Measurements from ENCODE around the gene EFCAB10. TPM values are rescaled to one million over a fixed set of nuclear protein-coding genes. Genes with fewer than 3 reads are reported as not detected.

The EFCAB10 gene
- total RNA-seq, 2 donors from 2014 or later = not detected

DNA sequence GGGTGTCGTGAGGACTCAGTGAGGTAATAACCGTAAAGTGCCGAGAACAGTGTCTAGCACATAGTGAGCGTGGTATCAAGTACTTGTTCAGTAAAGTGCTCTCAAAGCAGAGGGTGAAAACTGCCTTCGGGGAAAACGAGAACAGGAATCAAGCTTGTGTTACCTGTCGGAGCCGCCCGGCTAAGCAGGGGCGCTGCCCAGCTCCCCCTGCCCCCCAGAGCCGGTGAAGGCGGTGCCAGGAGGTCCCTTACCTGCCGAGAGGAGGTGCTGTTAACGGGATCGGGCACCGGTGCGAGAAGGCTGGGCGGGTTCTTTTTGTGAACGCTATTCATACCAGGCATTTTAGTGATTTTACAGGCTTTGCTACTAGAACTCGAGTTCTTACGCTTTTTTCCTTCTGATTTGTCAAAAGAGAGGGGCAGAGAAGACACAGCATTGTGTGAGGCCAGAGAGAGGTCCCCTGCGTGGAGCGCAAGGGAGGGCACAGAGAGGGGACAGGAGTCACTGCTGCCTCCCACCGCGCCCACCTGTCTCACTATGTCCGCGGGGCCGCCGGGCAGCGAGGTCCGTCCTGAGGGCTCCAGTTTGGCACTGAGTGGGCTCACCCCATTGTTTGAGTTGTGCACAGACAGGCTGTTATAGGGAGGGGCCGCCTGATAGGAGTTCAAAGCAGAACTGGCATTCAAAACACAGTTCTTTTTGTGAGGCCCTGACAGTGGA lies 32.5 kb upstream of the EFCAB10 start:
- DNase-seq (ENCODE audit: low spot score) = no peak
- Histone ChIP-seq H3K27me3 (no peaks in the 10 kb centered on the region), H3K27ac (no peak overlapping the region), H3K4me1 (no peaks in the 10 kb centered on the region), H3K9me3 (no peaks in the 10 kb centered on the region), H3K36me3 (peaks cover 17% of the 10 kb centered on the region), H3K4me3 (no peak overlapping the region)
- TF ChIP-seq, protein P1, sequence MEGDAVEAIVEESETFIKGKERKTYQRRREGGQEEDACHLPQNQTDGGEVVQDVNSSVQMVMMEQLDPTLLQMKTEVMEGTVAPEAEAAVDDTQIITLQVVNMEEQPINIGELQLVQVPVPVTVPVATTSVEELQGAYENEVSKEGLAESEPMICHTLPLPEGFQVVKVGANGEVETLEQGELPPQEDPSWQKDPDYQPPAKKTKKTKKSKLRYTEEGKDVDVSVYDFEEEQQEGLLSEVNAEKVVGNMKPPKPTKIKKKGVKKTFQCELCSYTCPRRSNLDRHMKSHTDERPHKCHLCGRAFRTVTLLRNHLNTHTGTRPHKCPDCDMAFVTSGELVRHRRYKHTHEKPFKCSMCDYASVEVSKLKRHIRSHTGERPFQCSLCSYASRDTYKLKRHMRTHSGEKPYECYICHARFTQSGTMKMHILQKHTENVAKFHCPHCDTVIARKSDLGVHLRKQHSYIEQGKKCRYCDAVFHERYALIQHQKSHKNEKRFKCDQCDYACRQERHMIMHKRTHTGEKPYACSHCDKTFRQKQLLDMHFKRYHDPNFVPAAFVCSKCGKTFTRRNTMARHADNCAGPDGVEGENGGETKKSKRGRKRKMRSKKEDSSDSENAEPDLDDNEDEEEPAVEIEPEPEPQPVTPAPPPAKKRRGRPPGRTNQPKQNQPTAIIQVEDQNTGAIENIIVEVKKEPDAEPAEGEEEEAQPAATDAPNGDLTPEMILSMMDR (IDR thresholded peaks at IDR 0.05) = no peak

DNA sequence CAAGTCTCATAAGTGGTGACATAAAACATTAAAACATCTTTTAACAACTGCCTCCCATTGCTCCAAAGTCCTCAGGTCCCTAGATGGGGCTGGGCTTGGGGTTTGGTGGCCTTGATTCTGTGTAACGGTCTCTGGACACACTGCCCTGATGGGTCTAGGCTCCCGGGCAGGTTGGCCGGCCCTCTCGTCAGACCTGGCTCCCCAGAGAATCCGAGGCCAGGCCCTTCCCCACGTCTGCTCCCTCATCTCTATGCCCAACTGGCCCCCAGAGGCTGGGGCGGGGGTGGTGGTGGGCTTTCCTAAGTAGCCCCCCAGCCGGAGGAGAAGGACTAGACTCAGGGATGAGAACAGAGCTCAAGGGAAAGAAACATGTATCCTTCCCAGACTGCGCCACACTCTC lies 31.5 kb upstream of the EFCAB10 start:
- TF ChIP-seq, protein P1 (IDR thresholded peaks at IDR 0.05) = no peak
- H3K27ac ChIP-seq = no peak overlapping the region
- no peak for DNase-seq (ENCODE audit: low spot score)
- H3K9me3 ChIP-seq = no peaks in the 10 kb centered on the region
- H3K4me1 ChIP-seq = no peaks in the 10 kb centered on the region
- H3K36me3 ChIP-seq = peaks cover 17% of the 10 kb centered on the region
- no peak overlapping the region for H3K4me3 ChIP-seq
- no peaks in the 10 kb centered on the region for H3K27me3 ChIP-seq

DNA sequence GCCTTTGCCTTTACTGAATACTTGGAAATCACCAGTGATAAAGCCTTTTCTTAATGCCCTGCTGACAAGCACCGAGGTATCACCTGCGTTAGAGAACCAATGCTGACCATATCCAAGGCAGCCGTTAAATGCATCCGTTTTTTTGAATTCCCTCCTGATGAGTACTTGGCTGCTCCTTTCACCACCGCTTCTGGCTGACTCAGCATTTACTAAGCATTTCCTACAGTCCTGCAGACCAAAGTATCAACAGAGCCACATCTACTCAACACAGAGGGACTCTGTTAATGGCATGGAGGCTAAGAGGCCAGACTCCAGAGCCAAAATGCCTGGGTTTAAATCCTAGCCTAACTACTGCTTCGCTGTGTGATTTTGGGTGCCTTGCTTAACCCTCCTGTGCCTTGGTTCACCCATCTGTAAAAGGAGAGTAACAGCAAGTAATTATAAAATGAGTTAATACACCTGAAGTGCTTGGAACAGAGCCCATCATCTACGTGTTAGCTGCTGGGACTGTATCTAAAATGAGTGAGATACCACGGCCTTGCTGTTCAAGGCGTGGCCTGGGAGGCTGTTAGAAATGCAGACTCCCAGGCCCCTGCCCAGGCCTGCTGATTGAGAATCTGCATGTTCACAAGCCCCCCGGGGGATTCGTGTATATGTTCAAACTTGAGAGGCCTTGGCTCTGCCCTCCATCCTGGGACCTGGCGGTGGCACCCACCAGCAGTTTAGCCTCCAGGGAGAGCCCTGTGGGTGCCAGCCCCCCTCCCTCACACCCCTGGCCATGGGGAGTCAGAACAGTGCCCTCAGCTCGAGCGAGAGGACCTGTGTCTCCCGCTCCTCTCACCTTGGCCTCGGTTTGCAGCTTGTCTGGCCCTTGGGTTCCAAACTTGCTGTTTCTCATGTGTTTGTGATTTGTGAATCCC lies 30.8 kb upstream of the EFCAB10 start:
- TF ChIP-seq, protein P1 (IDR thresholded peaks at IDR 0.05) = no peak
- Histone ChIP-seq H3K27me3 (no peaks in the 10 kb centered on the region), H3K4me1 (no peaks in the 10 kb centered on the region), H3K9me3 (no peaks in the 10 kb centered on the region), H3K4me3 (no peak overlapping the region), H3K36me3 (peaks cover 17% of the 10 kb centered on the region), H3K27ac (no peak overlapping the region)
- DNase-seq (ENCODE audit: low spot score) = no peak

DNA sequence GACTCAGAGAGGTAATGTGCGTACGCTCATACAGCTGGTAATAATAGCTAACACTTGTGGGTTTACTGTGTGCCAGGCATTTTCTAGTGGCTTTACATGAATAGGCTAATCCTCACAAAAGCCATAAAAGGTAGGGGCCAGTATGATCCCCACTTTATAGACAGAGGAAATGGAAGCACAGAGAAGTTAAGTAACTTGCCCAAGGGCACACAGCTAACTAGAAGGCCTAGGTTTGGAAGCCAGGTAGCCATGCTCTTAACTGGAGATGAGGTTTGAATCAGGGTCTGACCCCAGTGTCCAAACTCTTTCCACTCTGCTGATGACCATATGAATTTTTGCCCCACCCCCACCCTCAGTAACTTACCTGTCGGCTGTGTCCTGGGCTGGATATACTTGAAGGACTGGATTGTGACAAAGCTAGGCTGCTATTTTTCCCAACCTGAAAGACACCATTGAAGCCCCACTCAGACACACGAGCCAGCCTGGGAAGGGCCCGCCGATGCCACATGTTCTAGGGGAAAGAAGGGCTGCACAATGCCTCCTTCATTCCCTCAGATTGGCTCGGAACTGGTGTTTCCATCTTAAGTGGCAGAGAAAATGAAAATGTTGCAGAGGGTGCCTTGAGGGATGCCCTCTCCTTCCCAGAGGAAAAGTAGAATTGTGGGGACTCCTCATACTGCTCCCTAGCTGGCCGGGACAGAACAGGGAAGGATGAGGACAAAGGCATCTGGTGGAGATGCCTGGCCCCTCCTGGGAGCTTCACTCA lies 29.1 kb upstream of the EFCAB10 start:
- Histone ChIP-seq H3K36me3 (peaks cover 12% of the 10 kb centered on the region), H3K27ac (no peak overlapping the region), H3K27me3 (no peaks in the 10 kb centered on the region), H3K4me1 (no peaks in the 10 kb centered on the region), H3K4me3 (no peak overlapping the region), H3K9me3 (no peaks in the 10 kb centered on the region)
- DNase-seq (ENCODE audit: low spot score) = no peak
- TF ChIP-seq, protein P1 (IDR thresholded peaks at IDR 0.05) = no peak

DNA sequence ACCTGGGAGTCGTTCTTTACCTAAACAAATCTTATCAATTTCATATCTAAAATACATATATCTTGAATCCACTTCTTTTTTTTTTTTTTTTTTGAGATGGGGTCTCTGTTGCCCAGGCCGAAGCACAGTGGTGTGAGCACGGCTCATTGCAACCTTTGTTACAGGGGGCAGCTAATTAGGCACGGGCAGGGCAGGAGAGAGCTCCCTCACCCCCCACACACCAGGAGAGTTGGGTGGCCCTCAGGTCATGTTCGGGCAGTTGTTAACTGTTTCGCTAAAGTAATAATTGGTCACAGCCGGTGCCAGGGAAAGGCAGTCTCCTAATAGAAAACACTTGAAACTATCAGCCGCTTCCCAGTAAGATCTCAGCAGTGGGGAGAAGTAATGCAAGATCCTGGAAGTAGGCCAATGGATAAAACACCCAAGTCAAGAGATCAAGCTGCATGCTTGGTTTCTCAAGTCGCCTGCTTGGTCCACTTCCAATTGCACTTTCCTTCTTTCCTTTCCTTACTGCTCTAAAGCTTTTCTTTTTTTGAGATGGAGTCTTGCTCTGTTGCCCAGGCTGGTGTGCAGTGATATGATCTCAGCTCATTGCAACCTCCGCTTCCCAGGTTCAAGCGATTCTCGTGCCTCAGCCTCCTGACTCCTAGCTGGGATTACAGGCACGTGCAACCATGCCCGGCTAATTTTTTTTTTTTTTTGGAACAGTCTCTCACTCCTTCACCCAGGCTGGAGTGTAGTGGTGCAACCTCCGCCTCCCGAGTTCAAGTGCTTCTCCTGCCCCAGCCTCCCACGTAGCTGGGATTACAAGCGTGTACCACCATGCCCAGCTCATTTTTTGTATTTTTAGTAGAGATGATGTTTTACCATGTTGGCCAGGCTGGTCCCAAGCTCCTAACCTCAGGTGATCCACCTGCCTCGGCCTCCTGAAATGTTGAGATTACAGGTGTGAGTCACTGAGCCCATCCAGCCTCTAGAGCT lies 21.3 kb upstream of the EFCAB10 start:
- TF ChIP-seq, protein P1 (IDR thresholded peaks at IDR 0.05) = no peak
- H3K36me3 ChIP-seq = no peaks in the 10 kb centered on the region
- no peak overlapping the region for H3K4me3 ChIP-seq
- H3K27ac ChIP-seq = no peak overlapping the region
- H3K4me1 ChIP-seq = no peaks in the 10 kb centered on the region
- no peak for DNase-seq (ENCODE audit: low spot score)
- no peaks in the 10 kb centered on the region for H3K27me3 ChIP-seq
- H3K9me3 ChIP-seq = no peaks in the 10 kb centered on the region
